H1 (cell line): ENCODE results near the gene RARB. TPM values are rescaled to one million over a fixed set of nuclear protein-coding genes. Genes with fewer than 3 reads are reported as not detected.

Experiments
- CTCF ChIA-PET: fragments of 300-600 bp; sonication (Branson Sonifier 250); formaldehyde crosslinking; loops from one replicate; lab custom pipeline; 2021; ENCODE audit not compliant: partially characterized antibody; lab: Charles Lee
- POLR2A ChIA-PET: fragments of 300-600 bp; sonication (Branson Sonifier 250); formaldehyde crosslinking; loops from one replicate; lab custom pipeline; 2021; ENCODE audit warnings: inconsistent platforms; ENCODE audit not compliant: partially characterized antibody; lab: Charles Lee
- DNase-seq, 2 experiments: peaks; one replicate each; pipeline versions ENCODE4 v3.0.0 to v3.0.0-alpha.2; 2010 to 2022; ENCODE audit warnings: low spot score in 2 of 2, low read depth in 1 of 2, mixed read lengths in 1 of 2
- FAIRE-seq: peaks from 2 replicates; lab custom pipeline; 2011; peaks lifted over from hg19 to GRCh38; lab: Jason Lieb, UNC
- H2AFZ ChIP-seq: 2 replicates; pipeline ENCODE4 v1.8.1; 2012; ENCODE audit warnings: low read length, inconsistent platforms
- H2AK5ac ChIP-seq: 2 replicates; pipeline ENCODE4 v1.6.1; 2013; ENCODE audit warnings: low read depth, low read length
- H2BK120ac ChIP-seq: replicated peaks from 2 replicates; pipeline ENCODE3; 2013; ENCODE audit warnings: low read depth, low read length, inconsistent platforms
- H2BK12ac ChIP-seq: 2 replicates; pipeline ENCODE4 v1.6.1; 2013; ENCODE audit warnings: low read depth, low read length
- H2BK15ac ChIP-seq: 2 replicates; pipeline ENCODE4 v1.6.1; 2013; ENCODE audit warnings: low read length
- H2BK20ac ChIP-seq: 2 replicates; pipeline ENCODE4 v1.6.1; 2013; ENCODE audit warnings: low read length
- H2BK5ac ChIP-seq: 2 replicates; pipeline ENCODE4 v1.6.1; 2013; ENCODE audit warnings: low read depth, low read length
- H3K14ac ChIP-seq: 2 replicates; pipeline ENCODE4 v1.6.1; 2013; ENCODE audit warnings: inconsistent platforms; ENCODE audit not compliant: insufficient read length
- H3K18ac ChIP-seq: 2 replicates; pipeline ENCODE4 v1.6.1; 2013; ENCODE audit warnings: low read length; ENCODE audit errors: extremely low read depth
- H3K23ac ChIP-seq: 2 replicates; pipeline ENCODE4 v1.6.1; 2013; ENCODE audit warnings: inconsistent platforms; ENCODE audit not compliant: insufficient read length
- H3K23me2 ChIP-seq: 2 replicates; pipeline ENCODE4 v1.6.1; 2013; ENCODE audit warnings: low read depth, low read length
- H3K27ac ChIP-seq: 2 replicates; pipeline ENCODE4 v1.6.1; 2011; ENCODE audit warnings: low read depth, low read length, inconsistent platforms
- H3K27me3 ChIP-seq, 4 experiments: replicated peaks in 1 of 4; 1 replicate in 1 of 4; 2 replicates in 3 of 4; pipeline versions ENCODE4 v1.6.1 to v1.8.1; 2011 to 2013; ENCODE audit warnings: low read length in 3 of 4, mild to moderate bottlenecking in 3 of 4, inconsistent platforms in 2 of 4, mixed read lengths in 2 of 4, moderate library complexity in 1 of 4; ENCODE audit not compliant: control insufficient read depth in 3 of 4, insufficient read depth in 3 of 4; ENCODE audit errors: extremely low read depth in 1 of 4
- H3K36me3 ChIP-seq, 4 experiments: 2 replicates each; pipeline versions ENCODE4 v1.6.1 to v1.8.1; 2011 to 2013; ENCODE audit warnings: mild to moderate bottlenecking in 4 of 4, low read length in 3 of 4, moderate library complexity in 2 of 4, control low read depth in 1 of 4, inconsistent platforms in 1 of 4; ENCODE audit not compliant: insufficient read depth in 4 of 4, control insufficient read depth in 2 of 4
- H3K4ac ChIP-seq: replicated peaks from 2 replicates; pipeline ENCODE3; 2013; ENCODE audit warnings: low read length, low read depth, mixed read lengths, inconsistent platforms; ENCODE audit not compliant: insufficient read length
- H3K4me1 ChIP-seq, 4 experiments: replicated peaks in 1 of 4; 1 replicate in 1 of 4; 2 replicates in 3 of 4; pipeline versions ENCODE4 v1.6.1 to v1.8.1; 2011 to 2013; ENCODE audit warnings: low read length in 3 of 4, inconsistent platforms in 2 of 4, mixed read lengths in 1 of 4; ENCODE audit not compliant: insufficient read depth in 4 of 4, control insufficient read depth in 3 of 4
- H3K4me2 ChIP-seq, 2 experiments: 2 replicates each; pipeline versions ENCODE4 v1.6.1 to v1.8.1; 2011 to 2013; ENCODE audit warnings: low read depth in 2 of 2, low read length in 2 of 2, control low read depth in 1 of 2, inconsistent platforms in 1 of 2, mild to moderate bottlenecking in 1 of 2; ENCODE audit not compliant: insufficient read depth in 1 of 2
- H3K4me3 ChIP-seq, 4 experiments: fragments of 200-600, 300-600 bp in 1 of 4; sonication (generic), shearing (Covaris generic), sonication (Bioruptor Twin) in 1 of 4; 2 replicates each; pipeline versions ENCODE4 v1.5.1 to v1.8.1; 2011 to 2016; ENCODE audit warnings: low read length in 4 of 4, low read depth in 3 of 4, control low read depth in 2 of 4, inconsistent platforms in 2 of 4, mild to moderate bottlenecking in 2 of 4, mixed read lengths in 1 of 4, moderate library complexity in 1 of 4; ENCODE audit not compliant: insufficient read depth in 2 of 4; ENCODE audit errors: extremely low read depth in 1 of 4
- H3K56ac ChIP-seq: replicated peaks from 2 replicates; pipeline ENCODE3; 2013; ENCODE audit warnings: low read depth, mild to moderate bottlenecking, mixed read lengths, low read length, inconsistent platforms; ENCODE audit not compliant: insufficient read length
- H3K79me1 ChIP-seq: 2 replicates; pipeline ENCODE4 v1.6.1; 2013; ENCODE audit warnings: low read depth, low read length, control low read depth
- H3K79me2 ChIP-seq, 2 experiments: 2 replicates each; pipeline versions ENCODE4 v1.6.1 to v1.8.1; 2012 to 2013; ENCODE audit warnings: low read length in 2 of 2, mild to moderate bottlenecking in 2 of 2, inconsistent platforms in 1 of 2; ENCODE audit not compliant: insufficient read depth in 2 of 2, control insufficient read depth in 1 of 2
- H3K9ac ChIP-seq, 4 experiments: replicated peaks in 1 of 4; 1 replicate in 1 of 4; 2 replicates in 3 of 4; pipeline versions ENCODE4 v1.6.1 to v1.8.1; 2011 to 2013; ENCODE audit warnings: low read depth in 3 of 4, low read length in 3 of 4, control low read depth in 2 of 4, mild to moderate bottlenecking in 2 of 4, moderate library complexity in 2 of 4, inconsistent platforms in 1 of 4; ENCODE audit errors: extremely low read depth in 1 of 4
- H3K9me3 ChIP-seq, 2 experiments: 2 replicates each; pipeline versions ENCODE4 v1.6.1 to v1.8.1; 2012 to 2013; ENCODE audit warnings: mild to moderate bottlenecking in 2 of 2, moderate library complexity in 2 of 2, control low read depth in 1 of 2, inconsistent platforms in 1 of 2, low read depth in 1 of 2, low read length in 1 of 2, mixed read lengths in 1 of 2; ENCODE audit not compliant: insufficient read depth in 2 of 2
- H4K20me1 ChIP-seq, 2 experiments: replicated peaks in 1 of 2; 2 replicates each; pipeline versions ENCODE3 to v1.8.1; 2011 to 2013; ENCODE audit warnings: inconsistent platforms in 2 of 2, low read length in 2 of 2, mild to moderate bottlenecking in 1 of 2; ENCODE audit not compliant: insufficient read depth in 2 of 2, control insufficient read depth in 1 of 2
- H4K5ac ChIP-seq: 2 replicates; pipeline ENCODE4 v1.6.1; 2013; ENCODE audit warnings: low read length, low read depth, mixed read lengths, inconsistent platforms; ENCODE audit not compliant: insufficient read length
- H4K8ac ChIP-seq: 2 replicates; pipeline ENCODE4 v1.8.0; 2013; ENCODE audit warnings: mild to moderate bottlenecking, moderate library complexity, low read length, inconsistent platforms; ENCODE audit not compliant: insufficient read depth; ENCODE audit errors: extremely low read depth
- H4K91ac ChIP-seq: replicated peaks from 2 replicates; pipeline ENCODE3; 2013; ENCODE audit warnings: low read length, mixed read lengths, inconsistent platforms; ENCODE audit not compliant: insufficient read length
- BACH1 ChIP-seq: IDR thresholded peaks from 2 replicates; pipeline ENCODE4 v1.6.1; 2012; ENCODE audit warnings: low read length, improper control_type of control experiment
- CBX5 ChIP-seq: fragments of 300-800, 300-1000 bp; sonication (generic); IDR thresholded peaks from 2 replicates; pipeline ENCODE4 v1.7.1; 2016; ENCODE audit warnings: antibody characterized with exemption, low read length, low read depth
- NANOG ChIP-seq: IDR thresholded peaks from 2 replicates; pipeline ENCODE4 v1.6.1; 2011; ENCODE audit warnings: low read length, low read depth, mild to moderate bottlenecking, inconsistent platforms; ENCODE audit not compliant: insufficient read depth, poor library complexity, severe bottlenecking
- POU5F1 ChIP-seq: IDR thresholded peaks from 2 replicates; pipeline ENCODE4 v1.6.1; 2011; ENCODE audit warnings: low read depth, mild to moderate bottlenecking, low read length, moderate library complexity
- RXRA ChIP-seq: IDR thresholded peaks from 2 replicates; pipeline ENCODE4 v1.6.1; 2011; ENCODE audit warnings: low read depth, mild to moderate bottlenecking, low read length, moderate library complexity; ENCODE audit not compliant: insufficient read depth
- TAF1 ChIP-seq: IDR thresholded peaks from 2 replicates; pipeline ENCODE4 v1.6.1; 2011; ENCODE audit warnings: mild to moderate bottlenecking, low read depth, low read length
- WGBS, 2 experiments: shearing (Covaris generic) in 1 of 2; methylation state at CpG; one replicate each; pipeline versions ENCODE4 v1.1.6 to v1.1.7; 2013 to 2015; ENCODE audit warnings: low lambda C conversion rate in 2 of 2, mixed read lengths in 2 of 2, inconsistent platforms in 1 of 2, low coverage in 1 of 2, missing lambda C conversion rate in 1 of 2; ENCODE audit not compliant: insufficient replicate concordance in 2 of 2, insufficient coverage in 1 of 2, insufficient read length in 1 of 2; ENCODE audit errors: extremely low coverage in 1 of 2, missing lambda C conversion rate in 1 of 2; 5-methylcytosine and 5-hydroxymethylcytosine counted together
- long read RNA-seq, 2 experiments: library from RNA in 1 of 2; library from capped mRNA in 1 of 2; stranded (forward); transcript quantifications; one replicate each; pipeline ENCODE4 v2.0.0, GENCODE V29; 2021; ENCODE audit warnings: inconsistent platforms in 1 of 2
- polyA minus RNA-seq, 3 experiments: library from RNA; depleted of rRNA, polyadenylated mRNA; stranded (reverse); fragments of >200 nt; gene quantifications; 1 replicate in 2 of 3; 2 replicates in 1 of 3; pipeline ENCODE4 v1.2.3, GENCODE V29; 2011
- polyA plus RNA-seq, 7 experiments: library from polyadenylated mRNA; depleted of rRNA in 3 of 7; stranded (reverse) in 5 of 7; unstranded in 2 of 7; fragments of >200 nt in 5 of 7; fragments of 200-250 nt in 2 of 7; gene quantifications; 1 replicate in 5 of 7; 2 replicates in 1 of 7; 4 replicates in 1 of 7; pipeline versions ENCODE4 v1.2.1 to v1.2.3, GENCODE V29; 2011 to 2013; ENCODE audit warnings: missing spikeins in 2 of 7, mixed read lengths in 2 of 7
- total RNA-seq: library from RNA; stranded (reverse); fragmentation: NEBNext Ultra II Directional; extraction: Animal tissue kit (Norgen Biotek cat#: 25700); gene quantifications from 2 replicates; pipeline ENCODE4 v1.2.1, GENCODE V29; 2021
- TF ChIP-seq, protein P1 (sequence below): IDR thresholded peaks from 2 replicates; pipeline ENCODE4 v1.6.1; 2011; ENCODE audit warnings: low read length, improper control_type of control experiment

The RARB gene
- total RNA-seq (0.22 and 0.44 TPM in 2 replicates), polyA plus RNA-seq (2011; rRNA removed) (0.13 and 0.15 TPM in 2 replicates), polyA minus RNA-seq (2011; rRNA and poly(A)+ RNA removed) (0.27 and 0.98 TPM in 2 replicates)
- 0.10 TPM for polyA plus RNA-seq (2011; cell fraction: cytosol; rRNA removed)
- 0.20 TPM for polyA plus RNA-seq (2011; cell fraction: nucleus; rRNA removed)
- 0.11 to 0.30 TPM (median 0.28 TPM) in 3 of 4 replicates, not detected in the other for polyA plus RNA-seq (2012, experiment 1 of 2)
- polyA plus RNA-seq (2012, experiment 2 of 2): not detected
- polyA plus RNA-seq (2013, experiment 1 of 2): 0.14 TPM
- 0.15 TPM for polyA plus RNA-seq (2013, experiment 2 of 2)
- not detected for polyA minus RNA-seq (2011; cell fraction: cytosol; rRNA and poly(A)+ RNA removed)
- polyA minus RNA-seq (2011; cell fraction: nucleus; rRNA and poly(A)+ RNA removed): 1.2 TPM
- long read RNA-seq, experiment 1: 0 reads
- long read RNA-seq, experiment 2: 0 reads

DNA sequence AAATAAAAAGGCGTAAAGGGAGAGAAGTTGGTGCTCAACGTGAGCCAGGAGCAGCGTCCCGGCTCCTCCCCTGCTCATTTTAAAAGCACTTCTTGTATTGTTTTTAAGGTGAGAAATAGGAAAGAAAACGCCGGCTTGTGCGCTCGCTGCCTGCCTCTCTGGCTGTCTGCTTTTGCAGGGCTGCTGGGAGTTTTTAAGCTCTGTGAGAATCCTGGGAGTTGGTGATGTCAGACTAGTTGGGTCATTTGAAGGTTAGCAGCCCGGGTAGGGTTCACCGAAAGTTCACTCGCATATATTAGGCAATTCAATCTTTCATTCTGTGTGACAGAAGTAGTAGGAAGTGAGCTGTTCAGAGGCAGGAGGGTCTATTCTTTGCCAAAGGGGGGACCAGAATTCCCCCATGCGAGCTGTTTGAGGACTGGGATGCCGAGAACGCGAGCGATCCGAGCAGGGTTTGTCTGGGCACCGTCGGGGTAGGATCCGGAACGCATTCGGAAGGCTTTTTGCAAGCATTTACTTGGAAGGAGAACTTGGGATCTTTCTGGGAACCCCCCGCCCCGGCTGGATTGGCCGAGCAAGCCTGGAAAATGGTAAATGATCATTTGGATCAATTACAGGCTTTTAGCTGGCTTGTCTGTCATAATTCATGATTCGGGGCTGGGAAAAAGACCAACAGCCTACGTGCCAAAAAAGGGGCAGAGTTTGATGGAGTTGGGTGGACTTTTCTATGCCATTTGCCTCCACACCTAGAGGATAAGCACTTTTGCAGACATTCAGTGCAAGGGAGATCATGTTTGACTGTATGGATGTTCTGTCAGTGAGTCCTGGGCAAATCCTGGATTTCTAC lies at the start of gene RARB:
RARB (plus strand) TSS at position 322 of the 847 bp plus-strand sequence; CDS start at position 791, 469 bp downstream.
- peak; percentile 39 to 62 for DNase-seq
- Histone ChIP-seq H3K27me3 (peaks cover 0 to 10% (median 7%) of the 10 kb centered on the region in 4 experiments; a peak in 5 of 7 replicates), H2BK120ac (no peak within 1 kb of the TSS), H3K4ac (no peak within 1 kb of the TSS), H2AK5ac (no peak within 1 kb of the TSS), H4K8ac (peak within 1 kb of the TSS; percentile 43; the same call in 1 of the 2 replicates), H3K79me2 (no peaks in the 10 kb centered on the region), H3K9ac (no peak within 1 kb of the TSS), H3K23ac (no peak within 1 kb of the TSS), H3K4me2 (peak within 1 kb of the TSS; percentile 59 to 92), H3K23me2 (peaks cover 7% of the 10 kb centered on the region), H3K4me1 (peaks cover 6 to 18% (median 14%) of the 10 kb centered on the region in 4 experiments; a peak in 6 of 7 replicates), H2AFZ (peak within 1 kb of the TSS; percentile 16; the same call in 1 of the 2 replicates), H2BK20ac (no peak within 1 kb of the TSS), H3K79me1 (no peaks in the 10 kb centered on the region), H3K27ac (no peak within 1 kb of the TSS), H4K20me1 (no peaks in the 10 kb centered on the region), H3K56ac (no peak within 1 kb of the TSS), H2BK15ac (0 out of 2 replicates have a peak within 1 kb of the TSS, but pooled peaks have one; percentile 23), H4K91ac (no peak within 1 kb of the TSS), H4K5ac (no peak within 1 kb of the TSS), H3K9me3 (no peaks in the 10 kb centered on the region), H2BK5ac (no peak within 1 kb of the TSS), H3K36me3 (no peaks in the 10 kb centered on the region; a peak in 1 of 8 replicates), H3K14ac (no peak within 1 kb of the TSS), H3K18ac (peak within 1 kb of the TSS; percentile 79; the same call in 1 of the 2 replicates), H3K4me3 (peak within 1 kb of the TSS; percentile 20 to 62 (median 31)), H2BK12ac (no peak within 1 kb of the TSS)
- ChIA-PET CTCF (interaction anchor here (1.1 to 2.2 kb wide), 3 partner anchors 12 to 34 kb away, joined by 3 to 23 read pairs (median 4); no protein-coding TSS in a partner anchor), POLR2A (interaction anchor here (0.7 to 1.1 kb wide), 4 partner anchors 11 to 1444 kb away, joined by 3 read pairs; no protein-coding TSS in a partner anchor)
- 12% methylated on average over 24 of the region's 27 CpGs; no CpG with 5 or more reads in 1 of the 2 experiments for WGBS, 2 experiments
- peak; percentile 89 for FAIRE-seq
- TF ChIP-seq TAF1 (peak; percentile 35; the same call in 1 of the 2 replicates), RXRA (peak; percentile 100), CBX5 (no peak), BACH1 (no peak), POU5F1 (no peak), NANOG (no peak)
- TF ChIP-seq, protein P1, sequence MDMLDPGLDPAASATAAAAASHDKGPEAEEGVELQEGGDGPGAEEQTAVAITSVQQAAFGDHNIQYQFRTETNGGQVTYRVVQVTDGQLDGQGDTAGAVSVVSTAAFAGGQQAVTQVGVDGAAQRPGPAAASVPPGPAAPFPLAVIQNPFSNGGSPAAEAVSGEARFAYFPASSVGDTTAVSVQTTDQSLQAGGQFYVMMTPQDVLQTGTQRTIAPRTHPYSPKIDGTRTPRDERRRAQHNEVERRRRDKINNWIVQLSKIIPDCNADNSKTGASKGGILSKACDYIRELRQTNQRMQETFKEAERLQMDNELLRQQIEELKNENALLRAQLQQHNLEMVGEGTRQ: no peak
